GM12801 (cell line): ENCODE measurements around the gene CACNA2D4.

Experiments used
- CTCF ChIP-seq: IDR thresholded peaks from one replicate; pipeline ENCODE4 v1.5.1; 2011; ENCODE audit warnings: control low read depth; ENCODE audit not compliant: insufficient read length; ENCODE audit errors: extremely low read depth

Gene CACNA2D4

GRCh38 chr12:1935700-1936378, 17.4 kb upstream of the CACNA2D4 start:
- no peak for TF ChIP-seq CTCF

- TF ChIP-seq CTCF: no peak
These were observed 16.8 kb upstream of the CACNA2D4 start for GRCh38 chr12:1935242-1935641.

GRCh38 chr12:1934831-1935230, 16.4 kb upstream of the CACNA2D4 start:
- TF ChIP-seq CTCF: no peak

GRCh38 chr12:1934068-1934467, 15.6 kb upstream of the CACNA2D4 start:
- no peak for TF ChIP-seq CTCF

GRCh38 chr12:1933342-1934051, 15.0 kb upstream of the CACNA2D4 start:
- no peak for TF ChIP-seq CTCF

DNA sequence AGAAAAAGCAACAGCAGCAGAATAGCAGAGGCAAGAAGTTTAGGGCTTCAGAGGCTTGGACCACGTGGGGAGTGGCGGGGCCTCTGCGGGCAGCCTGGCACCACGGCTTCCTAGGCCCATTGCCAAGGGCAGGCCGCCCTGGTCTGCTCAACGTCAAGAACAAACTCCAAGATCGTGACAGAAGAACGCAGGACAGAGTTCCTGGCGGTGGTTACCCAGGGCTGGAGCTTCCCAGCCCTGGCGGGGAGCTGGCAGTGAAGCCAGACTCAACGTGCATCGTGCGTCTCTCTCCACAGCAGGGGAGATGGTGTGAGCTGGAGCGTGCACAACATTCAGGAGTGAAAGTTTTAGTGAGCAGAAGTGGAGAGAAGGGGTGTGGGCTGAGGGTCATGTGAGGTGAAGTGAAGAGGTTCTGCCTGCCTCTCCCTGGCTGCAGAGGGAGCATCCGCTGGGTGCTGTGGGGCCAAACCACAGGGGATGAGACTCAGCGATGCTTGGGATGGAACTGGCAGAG, 13.9 kb upstream of the CACNA2D4 start:
- no peak for TF ChIP-seq CTCF

DNA sequence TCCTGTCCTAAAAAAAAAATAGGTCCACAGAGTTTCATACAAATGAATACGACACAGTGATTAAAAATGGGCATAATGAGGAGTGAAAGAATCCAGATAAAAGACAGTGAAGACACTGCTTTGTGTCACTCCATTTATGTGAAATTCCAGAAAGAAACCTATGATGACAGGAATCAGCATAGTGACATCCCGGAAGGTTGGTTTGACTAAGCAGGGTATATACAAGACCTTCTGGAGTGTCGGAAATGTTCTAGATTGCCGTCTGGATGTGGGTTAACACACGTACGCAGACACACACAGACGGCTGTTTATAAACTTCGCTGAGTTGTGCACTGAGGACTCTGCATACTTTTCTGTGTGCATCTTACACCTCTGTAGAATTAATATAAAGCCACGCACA, 13.2 kb upstream of the CACNA2D4 start:
- no peak for TF ChIP-seq CTCF
